ENCODE measurements around the gene SESTD1. TPM values are rescaled to one million over a fixed set of nuclear protein-coding genes. Genes with fewer than 3 reads are reported as not detected.

SESTD1 gene
- total RNA-seq, 1 donor from 2014 or later = 18.5 TPM

- no peak for DNase-seq (ENCODE audit: low read depth)
- no peak for TF ChIP-seq CTCF (conservative IDR thresholded peaks at IDR 0.05; ENCODE audit: low read depth, low read length)
- H3K4me3 ChIP-seq (ENCODE audit: low read depth, low read length) = no peak overlapping the region
Observed at GRCh38 chr2:179125404-179125803, 139.2 kb downstream of the SESTD1 start.

GRCh38 chr2:179124282-179124681, 140.3 kb downstream of the SESTD1 start:
- DNase-seq (ENCODE audit: low read depth) = no peak
- no peak for TF ChIP-seq CTCF (conservative IDR thresholded peaks at IDR 0.05; ENCODE audit: low read depth, low read length)
- no peak overlapping the region for H3K4me3 ChIP-seq (ENCODE audit: low read depth, low read length)

- no peak for TF ChIP-seq CTCF (conservative IDR thresholded peaks at IDR 0.05; ENCODE audit: low read depth, low read length)
- DNase-seq (ENCODE audit: low read depth) = no peak
- no peak overlapping the region for H3K4me3 ChIP-seq (ENCODE audit: low read depth, low read length)
Observed at GRCh38 chr2:179123272-179123662, 141.4 kb downstream of the SESTD1 start.

- no peak overlapping the region for H3K4me3 ChIP-seq (ENCODE audit: low read depth, low read length)
- TF ChIP-seq CTCF (conservative IDR thresholded peaks at IDR 0.05; ENCODE audit: low read depth, low read length) = no peak
- DNase-seq (ENCODE audit: low read depth) = peak; percentile 49
Observed at GRCh38 chr2:179107737-179108136, 156.9 kb downstream of the SESTD1 start.

- peak; percentile 96 for DNase-seq (ENCODE audit: low read depth)
Observed at GRCh38 chr2:179106676-179107428, 157.8 kb downstream of the SESTD1 start.

GRCh38 chr2:179106342-179106675, 158.3 kb downstream of the SESTD1 start:
- TF ChIP-seq CTCF (conservative IDR thresholded peaks at IDR 0.05; ENCODE audit: low read depth, low read length) = no peak
- H3K4me3 ChIP-seq (ENCODE audit: low read depth, low read length) = no peak overlapping the region
- no peak for DNase-seq (ENCODE audit: low read depth)

More at GRCh38 chr2:179106676-179107428, 157.8 kb downstream of the SESTD1 start:
- no peak overlapping the region for H3K4me3 ChIP-seq (ENCODE audit: low read depth, low read length)
- no peak for TF ChIP-seq CTCF (conservative IDR thresholded peaks at IDR 0.05; ENCODE audit: low read depth, low read length)

- no peak for DNase-seq (ENCODE audit: low read depth)
Observed at GRCh38 chr2:179104736-179105135, 159.9 kb downstream of the SESTD1 start.

More at GRCh38 chr2:179104736-179105135, 159.9 kb downstream of the SESTD1 start:
- H3K4me3 ChIP-seq (ENCODE audit: low read depth, low read length) = no peak overlapping the region
- TF ChIP-seq CTCF (conservative IDR thresholded peaks at IDR 0.05; ENCODE audit: low read depth, low read length) = no peak

Measured in epithelial cell of proximal tubule (primary cell).